Activated CD8-positive, alpha-beta memory T cell treated with anti-CD3 and anti-CD28 coated beads, Interleukin-2, amount 10 ng/mL, durations not matched to agents 7 days and 5 days (primary cell): Measurements from ENCODE around the gene CDH20. TPM values are rescaled to one million over a fixed set of nuclear protein-coding genes. Genes with fewer than 3 reads are reported as not detected.

ENCODE experiments used
- ATAC-seq: fragments of 150-1000 bp; cut with Tn5 transposase; one replicate; pipeline ENCODE4 v1.10.0; 2021; ENCODE audit warnings: moderate library complexity
- CTCF ChIA-PET: fragments of 350-600 bp; sonication (Branson Sonifier 250); formaldehyde crosslinking; loops from one replicate; lab custom pipeline; 2021; ENCODE audit warnings: antibody characterized with exemption; lab: Charles Lee
- DNase-seq: peaks from one replicate; pipeline ENCODE4 v3.0.0-alpha.2; 2020
- H3K27ac Mint-ChIP-seq: one replicate; pipeline ENCODE4 v1.8.0; 2021; ENCODE audit warnings: mild to moderate bottlenecking, mixed read lengths
- H3K27me3 Mint-ChIP-seq: one replicate; pipeline ENCODE4 v1.8.0; 2021; ENCODE audit warnings: mixed read lengths
- H3K36me3 Mint-ChIP-seq: one replicate; pipeline ENCODE4 v1.8.0; 2021; ENCODE audit warnings: mild to moderate bottlenecking, mixed read lengths
- H3K4me1 Mint-ChIP-seq: one replicate; pipeline ENCODE4 v1.8.0; 2021; ENCODE audit warnings: mixed read lengths
- H3K4me3 Mint-ChIP-seq: one replicate; pipeline ENCODE4 v1.8.0; 2021; ENCODE audit warnings: mild to moderate bottlenecking, moderate library complexity, mixed read lengths
- H3K9me3 Mint-ChIP-seq: one replicate; pipeline ENCODE4 v1.8.0; 2022; ENCODE audit warnings: low read depth, mixed read lengths
- total RNA-seq, 2 experiments: library from RNA; stranded (reverse); gene quantifications; one replicate each; pipeline ENCODE4 v1.2.3, GENCODE V29; 2021

CDH20 gene
- total RNA-seq, 2 experiments from 2014 or later, result 0.07 TPM; not detected in 1

GRCh38 chr18:61471942-61472341 is 138.7 kb downstream of the CDH20 start:
- ATAC-seq (no peak), DNase-seq (no peak)
- no peaks in the 10 kb centered on the region for H3K27me3 Mint-ChIP-seq
- H3K27ac Mint-ChIP-seq, result no peak overlapping the region
- CTCF ChIA-PET, result no interaction called here
- no peak overlapping the region for H3K4me3 Mint-ChIP-seq
- no peaks in the 10 kb centered on the region for H3K36me3 Mint-ChIP-seq
- H3K9me3 Mint-ChIP-seq, result no peaks in the 10 kb centered on the region
- H3K4me1 Mint-ChIP-seq, result no peaks in the 10 kb centered on the region

GRCh38 chr18:61474341-61474740 is 141.1 kb downstream of the CDH20 start:
- ATAC-seq (no peak), DNase-seq (no peak)
- no peak overlapping the region for H3K4me3 Mint-ChIP-seq

GRCh38 chr18:61474918-61475317 is 141.7 kb downstream of the CDH20 start:
- H3K27me3 Mint-ChIP-seq, result peaks cover 2% of the 10 kb centered on the region

More at GRCh38 chr18:61474341-61474740, 141.1 kb downstream of the CDH20 start:
- H3K36me3 Mint-ChIP-seq, result no peaks in the 10 kb centered on the region
- CTCF ChIA-PET, result no interaction called here
- H3K27me3 Mint-ChIP-seq, result no peaks in the 10 kb centered on the region
- H3K9me3 Mint-ChIP-seq, result no peaks in the 10 kb centered on the region
- H3K4me1 Mint-ChIP-seq, result no peaks in the 10 kb centered on the region
- H3K27ac Mint-ChIP-seq, result no peak overlapping the region

GRCh38 chr18:61475931-61476330 is 142.7 kb downstream of the CDH20 start:
- H3K4me1 Mint-ChIP-seq, result no peaks in the 10 kb centered on the region
- H3K9me3 Mint-ChIP-seq, result no peaks in the 10 kb centered on the region
- CTCF ChIA-PET, result no interaction called here
- H3K4me3 Mint-ChIP-seq, result no peak overlapping the region
- ATAC-seq (no peak), DNase-seq (no peak)
- no peak overlapping the region for H3K27ac Mint-ChIP-seq
- peaks cover 2% of the 10 kb centered on the region for H3K27me3 Mint-ChIP-seq
- no peaks in the 10 kb centered on the region for H3K36me3 Mint-ChIP-seq

More at GRCh38 chr18:61474918-61475317, 141.7 kb downstream of the CDH20 start:
- Mint-ChIP-seq H3K27ac (no peak overlapping the region), H3K9me3 (no peaks in the 10 kb centered on the region), H3K36me3 (no peaks in the 10 kb centered on the region), H3K4me1 (no peaks in the 10 kb centered on the region), H3K4me3 (no peak overlapping the region)
- CTCF ChIA-PET, result no interaction called here
- no peak for DNase-seq
- no peak for ATAC-seq

- CTCF ChIA-PET, result no interaction called here
- H3K4me3 Mint-ChIP-seq, result no peak overlapping the region
Measured at GRCh38 chr18:61489334-61489733, 156.1 kb downstream of the CDH20 start.

GRCh38 chr18:61496374-61496773 is 163.1 kb downstream of the CDH20 start:
- Mint-ChIP-seq H3K36me3 (no peaks in the 10 kb centered on the region), H3K9me3 (no peaks in the 10 kb centered on the region), H3K4me3 (no peak overlapping the region), H3K4me1 (no peaks in the 10 kb centered on the region), H3K27ac (no peak overlapping the region), H3K27me3 (no peaks in the 10 kb centered on the region)
- no peak for ATAC-seq
- CTCF ChIA-PET, result no interaction called here
- no peak for DNase-seq

More at GRCh38 chr18:61489334-61489733, 156.1 kb downstream of the CDH20 start:
- Mint-ChIP-seq H3K9me3 (no peaks in the 10 kb centered on the region), H3K36me3 (no peaks in the 10 kb centered on the region), H3K27ac (no peak overlapping the region), H3K27me3 (no peaks in the 10 kb centered on the region), H3K4me1 (no peaks in the 10 kb centered on the region)
- DNase-seq (no peak), ATAC-seq (no peak)

GRCh38 chr18:61497422-61497821 is 164.2 kb downstream of the CDH20 start:
- DNase-seq, result no peak
- no peak for ATAC-seq
- CTCF ChIA-PET, result no interaction called here
- peaks cover 6% of the 10 kb centered on the region for H3K27me3 Mint-ChIP-seq
- H3K4me3 Mint-ChIP-seq, result no peak overlapping the region
- H3K9me3 Mint-ChIP-seq, result no peaks in the 10 kb centered on the region
- no peaks in the 10 kb centered on the region for H3K36me3 Mint-ChIP-seq
- H3K4me1 Mint-ChIP-seq, result no peaks in the 10 kb centered on the region
- no peak overlapping the region for H3K27ac Mint-ChIP-seq

- DNase-seq (no peak), ATAC-seq (no peak)
- H3K27me3 Mint-ChIP-seq, result peaks cover 14% of the 10 kb centered on the region
- H3K36me3 Mint-ChIP-seq, result no peaks in the 10 kb centered on the region
- no peak overlapping the region for H3K27ac Mint-ChIP-seq
- H3K4me1 Mint-ChIP-seq, result no peaks in the 10 kb centered on the region
- no peaks in the 10 kb centered on the region for H3K9me3 Mint-ChIP-seq
- H3K4me3 Mint-ChIP-seq, result no peak overlapping the region
- CTCF ChIA-PET, result interaction anchor here (1.0 to 1.4 kb wide), 3 partner anchors 180 to 1515 kb away, joined by 4 read pairs; no protein-coding TSS in a partner anchor
Measured at GRCh38 chr18:61502472-61502871, 169.2 kb downstream of the CDH20 start.

- H3K27me3 Mint-ChIP-seq, result peaks cover 14% of the 10 kb centered on the region
- ATAC-seq (no peak), DNase-seq (no peak)
- H3K27ac Mint-ChIP-seq, result no peak overlapping the region
- no peak overlapping the region for H3K4me3 Mint-ChIP-seq
- no peaks in the 10 kb centered on the region for H3K36me3 Mint-ChIP-seq
- H3K9me3 Mint-ChIP-seq, result no peaks in the 10 kb centered on the region
- CTCF ChIA-PET, result no interaction called here
- H3K4me1 Mint-ChIP-seq, result no peaks in the 10 kb centered on the region
Measured at GRCh38 chr18:61503688-61504087, 170.5 kb downstream of the CDH20 start.

- CTCF ChIA-PET, result no interaction called here
- Mint-ChIP-seq H3K27me3 (peaks cover 3% of the 10 kb centered on the region), H3K9me3 (no peaks in the 10 kb centered on the region), H3K4me1 (no peaks in the 10 kb centered on the region), H3K36me3 (no peaks in the 10 kb centered on the region), H3K4me3 (no peak overlapping the region), H3K27ac (no peak overlapping the region)
- DNase-seq, result no peak
- ATAC-seq, result no peak
Measured at GRCh38 chr18:61528961-61529360, 195.7 kb downstream of the CDH20 start.

GRCh38 chr18:61530681-61531080 is 197.5 kb downstream of the CDH20 start:
- Mint-ChIP-seq H3K36me3 (no peaks in the 10 kb centered on the region), H3K9me3 (no peaks in the 10 kb centered on the region), H3K4me3 (no peak overlapping the region), H3K27me3 (peaks cover 3% of the 10 kb centered on the region), H3K27ac (no peak overlapping the region), H3K4me1 (no peaks in the 10 kb centered on the region)
- ATAC-seq, result no peak
- no peak for DNase-seq
- CTCF ChIA-PET, result no interaction called here

GRCh38 chr18:61531182-61531581 is 198.0 kb downstream of the CDH20 start:
- DNase-seq (no peak), ATAC-seq (no peak)
- H3K4me3 Mint-ChIP-seq, result no peak overlapping the region
- no peak overlapping the region for H3K27ac Mint-ChIP-seq
- peaks cover 3% of the 10 kb centered on the region for H3K27me3 Mint-ChIP-seq
- no peaks in the 10 kb centered on the region for H3K4me1 Mint-ChIP-seq
- CTCF ChIA-PET, result interaction anchor here (0.6 kb wide), 1 partner anchor 26 kb away, joined by 3 read pairs; no protein-coding TSS in a partner anchor
- H3K36me3 Mint-ChIP-seq, result no peaks in the 10 kb centered on the region
- H3K9me3 Mint-ChIP-seq, result no peaks in the 10 kb centered on the region

GRCh38 chr18:61531891-61532290 is 198.7 kb downstream of the CDH20 start:
- no peak for ATAC-seq
- no peak for DNase-seq
- CTCF ChIA-PET, result interaction anchor here (1.0 kb wide), 1 partner anchor 20 kb away, joined by 3 read pairs; no protein-coding TSS in a partner anchor
- Mint-ChIP-seq H3K27me3 (peaks cover 3% of the 10 kb centered on the region), H3K36me3 (no peaks in the 10 kb centered on the region), H3K9me3 (no peaks in the 10 kb centered on the region), H3K4me1 (no peaks in the 10 kb centered on the region), H3K27ac (no peak overlapping the region), H3K4me3 (no peak overlapping the region)

- H3K4me3 Mint-ChIP-seq, result no peak overlapping the region
- no peaks in the 10 kb centered on the region for H3K36me3 Mint-ChIP-seq
- no peak for DNase-seq
- no peaks in the 10 kb centered on the region for H3K4me1 Mint-ChIP-seq
- peaks cover 3% of the 10 kb centered on the region for H3K27me3 Mint-ChIP-seq
- no peak overlapping the region for H3K27ac Mint-ChIP-seq
- H3K9me3 Mint-ChIP-seq, result no peaks in the 10 kb centered on the region
- CTCF ChIA-PET, result no interaction called here
- no peak for ATAC-seq
Measured at GRCh38 chr18:61535401-61535800, 202.2 kb downstream of the CDH20 start.

GRCh38 chr18:61541673-61542072 is 208.4 kb downstream of the CDH20 start:
- Mint-ChIP-seq H3K4me1 (no peaks in the 10 kb centered on the region), H3K27ac (no peak overlapping the region), H3K4me3 (no peak overlapping the region), H3K27me3 (no peaks in the 10 kb centered on the region), H3K36me3 (no peaks in the 10 kb centered on the region), H3K9me3 (no peaks in the 10 kb centered on the region)
- DNase-seq, result no peak
- ATAC-seq, result no peak
- CTCF ChIA-PET, result no interaction called here
